ENCODE data around the gene SHISA3. TPM values are rescaled to one million over a fixed set of nuclear protein-coding genes. Genes with fewer than 3 reads are reported as not detected.

Gene SHISA3
- total and polyA plus RNA-seq, 12 donors = 1.5 to 19.0 (median 3.4) TPM

GRCh38 chr4:42436928-42437565, 39.8 kb downstream of the SHISA3 start:
- ATAC-seq (no peak), DNase-seq (no peak)
- Histone ChIP-seq H3K9me3 (no peaks in the 10 kb centered on the region), H3K4me3 (no peak overlapping the region), H3K27me3 (no peaks in the 10 kb centered on the region), H3K4me1 (no peaks in the 10 kb centered on the region), H3K27ac (no peak overlapping the region), H3K36me3 (peaks cover 0 to 37% (median 0%) of the 10 kb centered on the region in 9 donors)
- no peak for TF ChIP-seq CTCF (IDR thresholded peaks at IDR 0.05)
- 88 to 90% methylated on average over 7 of the region's 7 CpGs for WGBS, 2 donors
- intact Hi-C loops (cut with DNase I) = no loop called here

GRCh38 chr4:42440083-42440482, 42.8 kb downstream of the SHISA3 start:
- intact Hi-C loops (cut with DNase I) = no loop called here
- Histone ChIP-seq H3K27me3 (no peaks in the 10 kb centered on the region), H3K4me3 (no peak overlapping the region), H3K36me3 (peaks cover 0 to 53% (median 7%) of the 10 kb centered on the region in 9 donors), H3K4me1 (no peaks in the 10 kb centered on the region), H3K9me3 (no peaks in the 10 kb centered on the region), H3K27ac (no peak overlapping the region)
- ATAC-seq (no peak), DNase-seq (no peak)
- WGBS, 2 donors = 93 to 97% methylated on average over 4 of the region's 4 CpGs
- TF ChIP-seq CTCF (IDR thresholded peaks at IDR 0.05) = no peak

GRCh38 chr4:42442601-42443000, 45.3 kb downstream of the SHISA3 start:
- 69 to 80% methylated on average over 2 of the region's 2 CpGs for WGBS, 2 donors
- TF ChIP-seq CTCF (IDR thresholded peaks at IDR 0.05) = no peak
- DNase-seq (no peak), ATAC-seq (no peak)
- H3K4me1 ChIP-seq = no peaks in the 10 kb centered on the region
- no peaks in the 10 kb centered on the region for H3K27me3 ChIP-seq
- no peaks in the 10 kb centered on the region for H3K9me3 ChIP-seq
- intact Hi-C loops (cut with DNase I) = no loop called here
- no peak overlapping the region for H3K4me3 ChIP-seq
- H3K27ac ChIP-seq = no peak overlapping the region
- peaks cover 0 to 56% (median 7%) of the 10 kb centered on the region in 9 donors for H3K36me3 ChIP-seq

GRCh38 chr4:42445038-42445437, 47.8 kb downstream of the SHISA3 start:
- intact Hi-C loops (cut with DNase I) = no loop called here
- H3K9me3 ChIP-seq = no peaks in the 10 kb centered on the region
- ATAC-seq (no peak), DNase-seq (no peak)
- H3K36me3 ChIP-seq = peaks cover 0 to 60% (median 7%) of the 10 kb centered on the region in 9 donors
- no peak for TF ChIP-seq CTCF (IDR thresholded peaks at IDR 0.05)
- H3K4me3 ChIP-seq = no peak overlapping the region
- no peaks in the 10 kb centered on the region for H3K4me1 ChIP-seq
- H3K27me3 ChIP-seq = no peaks in the 10 kb centered on the region
- 93 to 96% methylated on average over 5 of the region's 5 CpGs for WGBS, 2 donors
- H3K27ac ChIP-seq = no peak overlapping the region

Data from heart right ventricle (tissue), 16 donors.